HFFc6 (cell line): ENCODE data around the gene SHANK1. TPM values are rescaled to one million over a fixed set of nuclear protein-coding genes. Genes with fewer than 3 reads are reported as not detected.
"Not testable (repeated sequence)": the region's sequence is repeated elsewhere in the genome, so short reads cannot be mapped to it uniquely, and the experiment has no call there.

Experiments used
- DNase-seq: peaks from one replicate; pipeline ENCODE4 v3.0.0-alpha.2; 2018
- H3K27ac Mint-ChIP-seq: 2 replicates; pipeline ENCODE4 v1.8.0; 2020; ENCODE audit warnings: mild to moderate bottlenecking, mixed read lengths
- H3K27me3 Mint-ChIP-seq: 2 replicates; pipeline ENCODE4 v1.8.0; 2021; ENCODE audit warnings: mild to moderate bottlenecking, moderate library complexity, mixed read lengths; ENCODE audit not compliant: insufficient read depth
- H3K36me3 Mint-ChIP-seq: 2 replicates; pipeline ENCODE4 v1.8.0; 2021; ENCODE audit warnings: low read depth, mixed read lengths
- H3K4me1 Mint-ChIP-seq: 2 replicates; pipeline ENCODE4 v1.8.0; 2020; ENCODE audit warnings: low read depth, mixed read lengths
- H3K4me3 Mint-ChIP-seq: 2 replicates; pipeline ENCODE4 v1.8.0; 2020; ENCODE audit warnings: mild to moderate bottlenecking, moderate library complexity, mixed read lengths
- H3K9me3 Mint-ChIP-seq: 2 replicates; pipeline ENCODE4 v1.8.0; 2020; ENCODE audit warnings: mild to moderate bottlenecking, mixed read lengths
- long read RNA-seq: library from polyadenylated mRNA; unstranded; transcript quantifications from one replicate; pipeline ENCODE4 v2.0.0, GENCODE V29; 2019
- total RNA-seq, 6 experiments: library from RNA; stranded (reverse); fragmentation: NEBNext Ultra II Directional; extraction: Animal tissue kit (Norgen Biotek cat#: 25700); gene quantifications; 2 replicates in 1 of 6; 3 replicates in 5 of 6; pipeline ENCODE4 v1.2.3, GENCODE V29; 2021
- TF ChIP-seq, protein P1 (sequence below): fragments of 200-600 bp; sonication (generic); IDR thresholded peaks from 2 replicates; pipeline ENCODE4 v1.5.0; 2021; ENCODE audit warnings: antibody characterized with exemption, mild to moderate bottlenecking

Gene SHANK1
- total RNA-seq: 10 to 100 TPM in 4 of 6 experiments, 1 to 10 TPM in 2; 5.4 to 16.7 (median 14.7) TPM
- long read RNA-seq, partial matches to known transcripts: 0 of 1 reads
- long read RNA-seq, other reads (novel, unspliced or antisense): 1 of 1 reads

DNA sequence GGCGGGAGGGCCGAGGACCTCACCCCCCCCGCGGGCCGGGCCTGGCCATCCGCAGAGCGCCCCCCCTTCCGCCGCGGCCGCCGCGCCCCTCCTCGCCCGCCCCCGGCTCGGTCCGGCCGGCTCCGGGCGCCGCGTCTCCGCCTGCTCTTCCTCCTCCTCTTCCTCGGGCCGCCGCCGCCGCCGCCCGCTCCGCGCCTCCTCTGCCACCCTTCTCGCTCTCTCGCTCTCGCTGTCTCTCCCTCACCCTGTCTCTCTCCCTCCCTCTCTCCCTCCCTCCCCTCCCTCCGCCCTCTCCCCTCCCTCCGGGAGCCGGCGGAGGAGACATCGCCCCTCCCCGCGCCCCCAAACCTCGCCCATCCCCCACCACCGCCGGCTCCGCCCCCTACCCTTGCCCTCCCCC is at the start of gene SHANK1:
SHANK1 (minus strand) TSS at position 237 of the 400 bp plus-strand sequence. CDS start 2,883 bp downstream, outside the sequence.
- Mint-ChIP-seq H3K4me1 (peaks cover 34% of the 10 kb centered on the region), H3K9me3 (no peaks in the 10 kb centered on the region), H3K36me3 (no peaks in the 10 kb centered on the region), H3K4me3 (peak within 1 kb of the TSS; percentile 70), H3K27ac (peak within 1 kb of the TSS; percentile 90), H3K27me3 (peaks cover 3% of the 10 kb centered on the region; the same call in 1 of the 2 replicates)
- DNase-seq: no peak
- TF ChIP-seq, protein P1, sequence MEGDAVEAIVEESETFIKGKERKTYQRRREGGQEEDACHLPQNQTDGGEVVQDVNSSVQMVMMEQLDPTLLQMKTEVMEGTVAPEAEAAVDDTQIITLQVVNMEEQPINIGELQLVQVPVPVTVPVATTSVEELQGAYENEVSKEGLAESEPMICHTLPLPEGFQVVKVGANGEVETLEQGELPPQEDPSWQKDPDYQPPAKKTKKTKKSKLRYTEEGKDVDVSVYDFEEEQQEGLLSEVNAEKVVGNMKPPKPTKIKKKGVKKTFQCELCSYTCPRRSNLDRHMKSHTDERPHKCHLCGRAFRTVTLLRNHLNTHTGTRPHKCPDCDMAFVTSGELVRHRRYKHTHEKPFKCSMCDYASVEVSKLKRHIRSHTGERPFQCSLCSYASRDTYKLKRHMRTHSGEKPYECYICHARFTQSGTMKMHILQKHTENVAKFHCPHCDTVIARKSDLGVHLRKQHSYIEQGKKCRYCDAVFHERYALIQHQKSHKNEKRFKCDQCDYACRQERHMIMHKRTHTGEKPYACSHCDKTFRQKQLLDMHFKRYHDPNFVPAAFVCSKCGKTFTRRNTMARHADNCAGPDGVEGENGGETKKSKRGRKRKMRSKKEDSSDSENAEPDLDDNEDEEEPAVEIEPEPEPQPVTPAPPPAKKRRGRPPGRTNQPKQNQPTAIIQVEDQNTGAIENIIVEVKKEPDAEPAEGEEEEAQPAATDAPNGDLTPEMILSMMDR: no peak

DNA sequence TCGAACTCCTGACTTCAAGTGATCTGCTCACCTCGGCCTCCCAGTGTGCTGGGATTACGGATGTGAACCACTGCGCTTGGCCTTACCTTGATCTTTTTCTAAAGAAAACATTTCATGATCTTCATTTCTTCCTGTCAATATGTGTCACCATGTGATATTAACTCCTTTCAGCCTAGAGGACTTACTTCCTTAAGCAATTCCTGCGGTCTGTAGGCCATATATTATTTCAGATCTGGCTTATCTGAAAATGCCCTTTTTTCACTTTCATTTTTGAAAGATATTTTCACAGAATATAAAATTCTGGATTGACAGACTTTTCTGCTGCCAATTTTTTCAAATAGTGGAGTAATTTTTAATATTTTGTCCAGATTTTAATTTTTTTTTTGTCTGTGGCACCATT is 48.7 kb upstream of the SHANK1 start:
- H3K36me3 Mint-ChIP-seq: no peaks in the 10 kb centered on the region
- peaks cover 9% of the 10 kb centered on the region for H3K4me1 Mint-ChIP-seq
- no peaks in the 10 kb centered on the region for H3K9me3 Mint-ChIP-seq

DNA sequence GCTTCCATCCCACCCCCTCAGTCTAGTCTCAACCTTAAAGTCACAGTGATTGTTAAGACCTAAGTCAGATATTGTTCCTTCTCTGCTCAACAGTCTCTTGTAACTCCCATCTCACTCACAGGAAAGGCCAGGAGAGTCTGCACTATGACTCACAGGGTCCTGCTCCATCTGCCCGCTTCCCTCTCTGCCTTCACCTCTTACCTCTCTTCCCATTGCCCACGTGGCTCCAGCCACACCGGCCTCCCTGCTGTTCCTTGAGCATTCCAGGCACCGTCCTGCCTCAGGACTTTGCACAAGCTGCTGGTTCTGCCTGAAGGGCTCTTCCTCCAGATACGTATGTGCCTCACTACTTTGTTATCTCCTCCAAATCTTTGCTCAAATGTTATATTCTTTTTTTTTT is 47.7 kb upstream of the SHANK1 start:
- not testable (repeated sequence) for H3K27ac Mint-ChIP-seq, DNase-seq

More for the DNA sequence above, 48.7 kb upstream of the SHANK1 start:
- H3K27me3 Mint-ChIP-seq: peaks cover 11% of the 10 kb centered on the region
- TF ChIP-seq, protein P1: no peak
- no peak overlapping the region for H3K27ac Mint-ChIP-seq
- DNase-seq: no peak
- H3K4me3 Mint-ChIP-seq: no peak overlapping the region

DNA sequence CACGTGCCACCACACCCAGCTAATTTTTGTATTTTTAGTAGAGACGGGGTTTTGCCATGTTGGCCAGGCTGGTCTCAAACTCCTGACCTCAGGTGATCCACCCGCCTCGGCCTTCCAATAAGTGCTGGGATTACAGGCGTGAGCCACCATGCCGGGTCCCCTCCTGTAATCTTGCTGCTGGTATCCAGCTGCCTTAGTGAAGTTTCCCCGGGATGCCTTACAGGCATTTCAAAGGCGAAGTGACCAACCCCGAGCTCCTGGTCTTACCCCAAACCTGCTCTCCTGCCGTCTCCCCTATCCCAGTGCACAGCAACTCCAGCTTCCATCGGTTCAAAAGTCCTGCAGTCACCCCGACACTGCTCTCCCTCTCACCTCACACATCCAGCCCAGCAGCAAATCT is 47.1 kb upstream of the SHANK1 start:
- not testable (repeated sequence) for H3K36me3 Mint-ChIP-seq, H3K4me3 Mint-ChIP-seq, H3K9me3 Mint-ChIP-seq, H3K27ac Mint-ChIP-seq, H3K4me1 Mint-ChIP-seq, DNase-seq
- peaks cover 11% of the 10 kb centered on the region for H3K27me3 Mint-ChIP-seq

More for the DNA sequence above, 47.7 kb upstream of the SHANK1 start:
- H3K4me1 Mint-ChIP-seq, H3K36me3 Mint-ChIP-seq, H3K9me3 Mint-ChIP-seq, H3K4me3 Mint-ChIP-seq: not testable (repeated sequence)
- peaks cover 11% of the 10 kb centered on the region for H3K27me3 Mint-ChIP-seq

DNA sequence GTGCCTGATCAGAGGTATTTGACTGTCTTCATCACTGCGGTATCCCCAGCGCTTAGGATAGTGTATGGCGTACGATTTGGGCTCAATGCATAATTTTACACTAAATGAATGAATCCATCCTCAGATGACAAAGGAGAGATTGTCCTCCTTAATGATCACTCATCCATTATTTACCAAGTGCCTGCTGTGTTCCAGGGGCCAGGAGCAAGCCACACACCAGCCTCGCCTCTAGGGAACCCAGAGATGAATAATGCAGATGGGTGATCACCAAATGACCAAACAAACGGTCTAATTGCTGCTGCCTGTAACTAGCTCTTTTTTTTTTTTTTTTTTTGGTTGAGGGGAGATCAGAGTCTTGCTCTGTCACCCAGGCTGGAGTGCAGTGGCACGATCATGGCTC is 44.8 kb upstream of the SHANK1 start:
- DNase-seq: no peak
- Mint-ChIP-seq H3K4me1 (peaks cover 9% of the 10 kb centered on the region), H3K27ac (no peak overlapping the region), H3K27me3 (peaks cover 6% of the 10 kb centered on the region), H3K4me3 (no peak overlapping the region), H3K9me3 (no peaks in the 10 kb centered on the region), H3K36me3 (no peaks in the 10 kb centered on the region)
- TF ChIP-seq, protein P1: no peak

DNA sequence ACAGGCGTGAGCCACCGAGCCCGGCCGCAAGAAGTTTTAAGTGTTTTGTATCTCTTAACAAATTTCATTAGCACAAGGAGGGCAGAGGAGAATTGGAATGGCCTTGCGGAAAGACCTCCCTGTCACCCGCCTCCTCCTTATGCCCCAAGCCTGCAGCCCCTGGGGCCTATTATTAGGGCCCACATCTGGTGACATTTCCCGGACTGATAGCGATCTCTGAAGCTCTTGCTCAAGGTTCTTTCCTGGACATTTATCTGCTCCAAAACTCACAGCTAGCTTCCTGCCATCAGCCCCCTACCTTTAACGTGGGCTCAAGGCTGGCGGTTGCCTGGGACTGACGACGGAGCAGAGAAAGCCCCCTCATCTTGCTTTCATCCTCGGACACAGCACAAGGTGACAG is 43.9 kb upstream of the SHANK1 start:
- H3K27ac Mint-ChIP-seq, DNase-seq, H3K4me3 Mint-ChIP-seq, H3K36me3 Mint-ChIP-seq, H3K9me3 Mint-ChIP-seq, H3K27me3 Mint-ChIP-seq, H3K4me1 Mint-ChIP-seq: not testable (repeated sequence)

DNA sequence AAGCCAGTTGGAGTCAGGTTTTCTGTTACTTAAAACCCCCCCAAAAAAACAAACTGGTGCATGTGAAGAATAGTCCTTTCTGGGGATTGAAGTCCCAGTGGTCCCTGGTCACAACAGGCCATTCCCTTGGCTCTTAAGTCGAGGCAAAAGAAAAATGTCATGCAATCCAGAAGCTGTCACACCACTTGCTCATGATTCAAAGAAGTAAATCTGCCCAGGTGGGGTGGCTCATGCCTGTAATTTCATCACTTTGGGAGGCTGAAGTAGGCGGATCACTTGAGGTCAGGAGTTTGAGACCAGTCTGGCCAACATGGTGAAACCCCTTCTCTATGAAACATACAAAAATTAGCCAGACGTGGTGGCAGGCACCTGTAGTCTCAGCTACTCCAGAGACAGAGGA is 41.9 kb upstream of the SHANK1 start:
- H3K4me1 Mint-ChIP-seq, H3K27ac Mint-ChIP-seq, H3K36me3 Mint-ChIP-seq, H3K4me3 Mint-ChIP-seq, H3K9me3 Mint-ChIP-seq, DNase-seq, H3K27me3 Mint-ChIP-seq: not testable (repeated sequence)

DNA sequence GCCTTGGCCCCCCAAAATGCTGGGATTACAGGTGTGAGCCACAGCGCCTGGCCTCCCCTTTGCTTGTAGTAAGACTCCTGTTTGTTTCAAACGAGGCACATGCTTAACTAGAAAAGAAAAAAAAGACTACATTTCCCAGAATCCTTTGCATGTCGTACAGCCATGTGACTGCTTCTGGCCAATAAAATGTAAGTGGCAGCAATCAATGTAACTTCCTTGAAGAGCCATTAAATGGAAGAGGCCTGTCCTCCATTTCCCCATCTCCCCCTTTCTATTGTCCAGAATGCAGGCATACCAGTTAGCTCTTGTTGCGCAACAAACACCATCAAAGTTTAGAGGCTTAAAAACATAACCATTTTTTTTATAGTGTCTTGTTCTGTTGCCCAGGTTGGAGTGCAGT is 40.3 kb upstream of the SHANK1 start:
- DNase-seq: peak; percentile 35
- no peaks in the 10 kb centered on the region for H3K9me3 Mint-ChIP-seq
- no peaks in the 10 kb centered on the region for H3K4me1 Mint-ChIP-seq
- no peaks in the 10 kb centered on the region for H3K36me3 Mint-ChIP-seq
- no peak overlapping the region for H3K27ac Mint-ChIP-seq
- TF ChIP-seq, protein P1: no peak
- H3K4me3 Mint-ChIP-seq: no peak overlapping the region
- H3K27me3 Mint-ChIP-seq: peaks cover 2% of the 10 kb centered on the region; the same call in 1 of the 2 replicates

DNA sequence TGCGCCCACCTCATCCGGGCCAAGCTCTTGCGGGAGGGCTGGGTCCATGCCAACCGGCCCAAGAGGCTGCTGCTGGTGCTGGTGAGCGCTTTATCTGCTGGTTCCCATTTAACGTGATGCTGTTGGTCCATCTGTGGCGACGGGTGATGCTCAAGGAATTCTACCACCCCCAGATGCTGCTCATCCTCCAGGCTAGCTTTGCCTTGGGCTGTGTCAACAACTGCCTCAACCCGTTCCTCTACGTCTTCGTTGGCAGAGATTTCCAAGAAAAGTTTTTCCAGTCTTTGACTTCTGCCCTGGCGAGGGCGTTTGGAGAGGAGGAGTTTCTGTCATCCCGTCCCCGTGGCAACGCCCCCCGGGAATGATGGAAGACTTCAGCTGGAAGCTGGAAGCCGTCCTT is 39.5 kb upstream of the SHANK1 start:
- H3K27me3 Mint-ChIP-seq, H3K4me3 Mint-ChIP-seq, H3K9me3 Mint-ChIP-seq, H3K36me3 Mint-ChIP-seq, H3K4me1 Mint-ChIP-seq, DNase-seq, H3K27ac Mint-ChIP-seq: not testable (repeated sequence)

DNA sequence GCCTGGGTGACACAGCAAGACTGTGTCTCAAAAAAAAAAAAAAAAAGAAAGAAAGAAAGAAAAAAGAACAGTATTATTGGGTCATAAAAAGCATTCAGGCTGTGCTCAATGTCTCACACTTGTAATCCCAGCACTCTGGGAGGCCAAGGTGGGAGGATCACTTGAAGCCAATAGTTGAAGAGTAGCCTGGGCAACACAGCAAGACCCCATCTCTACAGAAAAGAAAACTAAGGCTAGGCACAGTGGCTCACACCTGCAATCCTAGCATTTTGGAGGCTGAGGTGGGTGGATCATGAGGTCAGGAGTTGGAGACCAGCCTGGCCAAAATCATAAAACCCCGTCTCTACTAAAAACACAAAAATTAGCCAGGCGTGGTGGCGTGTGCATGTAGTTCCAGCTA is 38.0 kb upstream of the SHANK1 start:
- H3K36me3 Mint-ChIP-seq, H3K27me3 Mint-ChIP-seq: not testable (repeated sequence)

More for the DNA sequence above, 38.0 kb upstream of the SHANK1 start:
- H3K4me1 Mint-ChIP-seq, H3K27ac Mint-ChIP-seq, H3K4me3 Mint-ChIP-seq, H3K9me3 Mint-ChIP-seq, DNase-seq: not testable (repeated sequence)
